ENCODE measurements around the gene NRGN.
A peak's percentile ranks its signal among the peaks of the same experiment; 100 is the strongest.

NRGN gene

GRCh38 chr11:124740277-124740882 is 638 bp downstream of the NRGN start:
- peak; percentile 44 for DNase-seq (ENCODE audit: low read depth)

DNA sequence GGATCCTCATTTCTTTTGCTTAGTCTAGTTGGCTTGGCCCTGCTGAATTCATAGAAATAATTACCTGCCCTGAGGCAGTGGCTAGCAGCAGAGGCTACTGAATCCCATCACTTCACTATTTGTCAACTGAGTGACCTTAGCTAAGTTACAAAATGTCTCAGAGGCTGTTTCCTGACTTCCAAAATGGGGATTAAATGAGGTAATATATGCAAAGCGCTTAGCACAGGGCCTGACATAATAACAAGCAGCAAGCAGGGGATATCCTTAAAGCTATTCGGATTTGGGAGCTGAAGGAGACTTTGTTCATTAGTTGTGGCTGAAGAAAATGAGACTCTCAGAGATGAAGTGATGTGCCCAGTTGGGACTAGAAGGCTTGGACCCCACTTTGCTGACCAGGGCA is 2.8 kb downstream of the NRGN start:
- no peak for DNase-seq (ENCODE audit: low read depth)

DNA sequence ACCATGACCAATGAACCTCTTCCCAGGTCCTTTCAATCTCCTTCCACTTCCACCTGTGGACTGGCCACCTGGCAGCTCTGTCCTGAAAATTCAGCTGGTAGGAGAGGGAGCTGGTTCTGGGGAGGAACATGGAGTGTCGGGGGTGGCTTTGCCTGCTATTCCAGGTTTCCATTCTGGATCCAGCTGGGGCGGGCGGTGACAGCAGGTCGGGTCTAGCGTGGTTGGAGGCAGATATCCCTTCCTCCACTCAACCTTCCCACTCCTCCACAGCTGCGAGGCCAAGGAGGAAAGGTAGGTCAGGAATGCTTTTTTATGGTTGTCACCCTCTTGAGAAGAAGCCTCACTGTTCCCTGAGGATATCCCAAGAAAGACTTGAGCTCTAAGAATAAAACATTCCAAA is 3.3 kb downstream of the NRGN start:
- no peak for DNase-seq (ENCODE audit: low read depth)

DNA sequence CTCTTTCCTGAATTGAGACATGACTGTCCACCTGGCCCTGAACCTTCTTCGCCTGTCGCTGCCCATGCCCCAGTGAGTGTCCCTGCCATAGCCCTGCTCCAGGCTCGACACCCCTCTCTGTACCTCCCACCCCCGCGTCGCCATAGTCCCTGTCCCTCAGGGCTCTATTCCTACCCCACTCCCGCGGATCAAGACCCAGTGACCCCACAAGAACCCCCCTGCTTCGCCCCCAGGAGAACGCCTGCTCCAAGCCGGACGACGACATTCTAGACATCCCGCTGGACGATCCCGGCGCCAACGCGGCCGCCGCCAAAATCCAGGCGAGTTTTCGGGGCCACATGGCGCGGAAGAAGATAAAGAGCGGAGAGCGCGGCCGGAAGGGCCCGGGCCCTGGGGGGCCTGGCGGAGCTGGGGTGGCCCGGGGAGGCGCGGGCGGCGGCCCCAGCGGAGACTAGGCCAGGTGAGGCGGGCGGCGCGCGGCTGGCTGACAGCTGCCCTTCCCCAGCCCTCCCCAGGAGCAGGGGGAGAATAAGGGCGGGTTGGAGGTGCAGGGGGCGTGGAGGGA is 5.6 kb downstream of the NRGN start:
- no peak for DNase-seq (ENCODE audit: low read depth)

DNA sequence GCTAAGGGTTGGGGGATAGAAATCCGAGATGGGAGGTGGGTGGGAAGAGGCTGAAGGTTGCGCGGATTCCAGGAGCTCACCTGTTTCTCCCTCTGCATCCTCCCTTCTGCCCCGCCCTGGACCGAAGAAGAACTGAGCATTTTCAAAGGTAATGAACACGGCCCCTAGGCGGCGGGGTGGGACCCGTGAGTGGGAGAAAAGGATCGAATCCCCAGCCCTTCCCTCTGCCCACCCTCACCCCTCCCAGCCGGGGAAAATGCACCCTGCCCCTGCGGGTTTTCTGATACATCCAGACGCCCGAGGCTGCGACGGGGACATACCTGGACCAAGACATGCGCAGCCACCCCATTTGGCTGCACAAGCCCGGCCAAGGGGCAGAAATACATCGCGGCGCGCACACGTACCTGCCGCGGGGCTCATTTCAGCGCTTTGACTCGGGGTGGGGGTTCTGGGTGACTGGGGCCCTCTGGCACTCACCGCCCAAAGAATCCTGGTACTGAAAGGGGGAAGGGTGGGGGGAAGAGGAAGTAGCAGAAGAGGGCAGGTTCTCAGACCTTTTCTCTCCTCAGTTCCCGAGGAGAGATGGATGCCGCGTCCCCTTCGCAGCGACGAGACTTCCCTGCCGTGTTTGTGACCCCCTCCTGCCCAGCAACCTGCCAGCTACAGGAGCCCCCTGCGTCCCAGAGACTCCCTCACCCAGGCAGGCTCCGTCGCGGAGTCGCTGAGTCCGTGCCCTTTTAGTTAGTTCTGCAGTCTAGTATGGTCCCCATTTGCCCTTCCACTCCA is 6.3 kb downstream of the NRGN start:
- DNase-seq (ENCODE audit: low read depth): peak; percentile 19

DNA sequence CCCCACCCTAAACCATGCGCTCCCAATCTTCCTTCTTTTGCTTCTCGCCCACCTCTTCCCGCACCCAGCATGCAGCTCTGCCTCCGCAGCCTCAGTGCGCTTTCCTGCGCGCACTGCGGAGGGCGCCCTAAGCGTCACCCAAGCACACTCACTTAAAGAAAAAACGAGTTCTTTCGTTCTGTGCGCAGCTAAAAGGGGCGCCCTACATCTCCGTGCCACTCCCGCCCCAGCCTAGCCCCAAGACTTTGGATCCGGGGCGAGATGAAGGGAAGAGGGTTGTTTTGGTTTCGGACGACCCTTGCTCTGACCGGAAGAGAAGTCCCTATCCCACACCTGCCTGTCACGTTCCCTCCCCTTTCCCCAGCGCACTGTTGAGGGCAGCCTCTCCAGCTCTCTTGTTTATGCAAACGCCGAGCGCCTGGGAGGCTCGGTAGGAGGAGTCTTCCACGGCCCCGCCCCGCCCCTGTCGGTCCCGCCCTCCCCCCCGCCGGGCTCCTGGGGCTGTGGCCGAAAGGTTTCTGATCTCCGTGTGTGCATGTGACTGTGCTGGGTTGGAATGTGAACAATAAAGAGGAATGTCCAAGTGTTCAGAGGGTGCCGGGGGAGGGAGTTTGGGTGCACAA is 7.0 kb downstream of the NRGN start:
- DNase-seq (ENCODE audit: low read depth): peak; percentile 68

DNA sequence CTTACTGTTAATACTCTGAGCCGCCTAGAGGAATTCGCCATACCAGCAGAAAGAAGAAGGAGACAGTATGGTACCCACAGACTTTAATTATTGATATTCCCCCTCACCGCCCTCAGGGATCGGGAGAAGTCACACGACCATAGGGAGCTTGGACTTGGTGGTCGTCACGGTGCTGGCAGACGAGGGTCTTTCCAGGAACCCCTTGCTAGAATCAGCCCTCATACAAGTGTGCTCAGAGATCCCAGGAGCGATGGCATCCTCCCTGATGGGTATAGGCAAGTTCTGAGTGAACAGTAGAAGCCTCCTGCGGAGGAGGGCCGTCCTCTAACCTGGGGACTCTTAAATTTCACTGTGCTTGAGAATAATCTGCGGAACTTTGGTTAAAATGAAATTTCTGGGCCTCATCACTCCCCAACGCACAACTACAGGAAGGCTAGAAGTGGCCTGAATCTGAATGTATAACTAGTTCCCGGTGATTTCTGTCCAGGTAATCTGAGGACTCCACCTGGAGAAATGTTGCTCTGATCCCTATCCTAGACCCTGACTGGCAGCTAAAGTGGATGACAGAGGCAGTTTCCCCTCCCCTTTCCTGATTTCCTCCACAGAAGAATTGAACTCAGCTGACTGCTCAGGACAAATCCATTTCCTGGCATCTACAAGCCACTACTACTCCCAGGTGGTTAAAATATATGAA is 7.8 kb downstream of the NRGN start:
- no peak for DNase-seq (ENCODE audit: low read depth)

GRCh38 chr11:124748100-124748418 is 8.3 kb downstream of the NRGN start:
- DNase-seq (ENCODE audit: low read depth): no peak

- DNase-seq (ENCODE audit: low read depth): no peak
These were observed 9.0 kb downstream of the NRGN start for GRCh38 chr11:124748481-124749343.

GRCh38 chr11:124749912-124750311 is 10.2 kb downstream of the NRGN start:
- DNase-seq (ENCODE audit: low read depth): no peak

- no peak for DNase-seq (ENCODE audit: low read depth)
These were observed 11.6 kb downstream of the NRGN start for GRCh38 chr11:124751391-124751740.

GRCh38 chr11:124751741-124752470 is 12.2 kb downstream of the NRGN start, which contains the start of gene VSIG2:
TSS of gene VSIG2 (minus strand) at chr11:124752255. CDS start at chr11:124752137, 118 bp downstream.
- DNase-seq (ENCODE audit: low read depth): no peak

- DNase-seq (ENCODE audit: low read depth): no peak
These were observed 12.8 kb downstream of the NRGN start for GRCh38 chr11:124752471-124753102.

GRCh38 chr11:124753205-124753604 is 13.5 kb downstream of the NRGN start:
- DNase-seq (ENCODE audit: low read depth): no peak

DNA sequence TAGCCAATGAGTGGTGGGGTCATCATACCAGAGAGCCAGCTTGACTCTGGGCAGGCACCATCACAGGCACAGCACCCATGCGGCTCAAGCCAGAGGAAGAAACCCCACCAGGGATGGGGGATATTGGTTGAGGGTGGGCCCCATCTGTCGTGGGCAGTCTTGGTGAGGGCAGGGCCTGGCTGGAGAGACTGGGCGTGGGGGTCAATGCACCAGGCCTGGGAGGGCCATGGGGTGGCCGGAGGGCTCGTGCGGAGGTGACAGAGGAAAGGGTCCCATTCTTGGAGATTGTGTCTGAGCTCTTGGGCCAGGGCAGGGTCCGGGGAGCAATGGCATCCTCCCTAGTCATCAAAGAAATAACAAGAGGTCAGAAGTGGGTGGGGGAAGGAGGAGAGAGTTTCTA is 13.9 kb downstream of the NRGN start:
- DNase-seq (ENCODE audit: low read depth): no peak

- no peak for DNase-seq (ENCODE audit: low read depth)
These were observed 14.6 kb downstream of the NRGN start for GRCh38 chr11:124754309-124754708.

DNA sequence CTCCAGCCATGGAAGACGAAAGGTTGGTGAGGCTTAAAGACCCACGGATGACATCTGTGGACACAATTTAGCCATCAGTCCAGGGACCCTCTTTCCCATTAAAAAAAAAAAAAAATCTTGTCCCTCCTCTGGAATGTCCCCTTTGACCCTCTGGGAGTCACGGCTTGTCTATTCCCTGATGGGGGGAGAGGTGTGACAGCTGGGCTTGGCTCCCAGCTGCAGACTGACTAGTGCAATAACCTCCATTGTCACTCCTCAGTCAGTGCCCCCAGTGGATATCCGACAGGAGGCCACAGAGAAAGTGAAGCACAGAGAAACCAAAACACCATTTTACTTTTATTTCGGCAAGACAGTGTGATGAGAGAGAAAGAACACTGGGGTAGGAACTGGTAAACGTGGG is 15.0 kb downstream of the NRGN start:
- DNase-seq (ENCODE audit: low read depth): no peak

GRCh38 chr11:124756033-124756752 is 16.5 kb downstream of the NRGN start:
- DNase-seq (ENCODE audit: low read depth): no peak

- DNase-seq (ENCODE audit: low read depth): no peak
These were observed 17.0 kb downstream of the NRGN start for GRCh38 chr11:124756753-124757227.

- no peak for DNase-seq (ENCODE audit: low read depth)
These were observed 17.6 kb downstream of the NRGN start for GRCh38 chr11:124757320-124757719.

Data from activated T-cell treated with anti-CD3 and anti-CD28 coated beads for 1 hour (primary cell).